Measurements from ENCODE around the gene DCST1.

The DCST1 gene

DNA sequence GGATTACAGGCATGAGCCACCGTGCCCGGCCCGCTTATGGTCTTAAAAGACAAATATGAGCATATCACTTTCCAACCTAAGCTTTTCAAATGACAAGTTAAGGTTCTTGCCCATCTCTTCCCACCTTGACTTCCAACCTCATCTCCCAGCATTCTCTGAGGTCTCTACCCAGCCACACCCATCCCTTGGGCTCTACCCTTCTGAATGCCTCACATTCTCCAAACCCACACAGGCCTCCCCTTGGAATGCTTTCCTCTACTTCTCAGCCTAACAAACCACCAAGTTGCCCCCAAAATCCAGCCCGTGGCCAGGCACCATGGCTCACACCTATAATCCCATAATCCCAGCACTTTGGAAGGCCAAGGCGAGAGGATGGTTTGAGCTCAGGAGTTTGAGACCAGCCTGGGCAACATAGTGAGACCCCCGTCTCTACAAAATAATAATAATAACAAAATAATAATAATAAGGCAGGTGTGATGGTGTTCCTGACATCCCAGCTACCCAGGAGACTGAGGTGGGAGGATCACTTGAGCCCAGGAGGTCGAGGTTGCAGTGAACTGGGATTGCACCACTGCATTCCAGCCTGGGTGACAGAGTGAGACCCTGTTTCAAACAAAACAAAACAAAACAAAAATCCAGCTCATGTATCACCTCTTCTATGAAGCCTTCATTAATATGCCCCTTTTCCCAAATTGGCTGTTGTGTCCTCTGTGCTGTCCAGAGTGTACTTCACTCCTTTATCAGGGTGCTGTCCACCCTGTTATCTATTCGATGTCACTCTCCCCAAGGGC, 11.3 kb upstream of the DCST1 start:
- no peak for TF ChIP-seq EP300 (IDR thresholded peaks at IDR 0.05; ENCODE audit: borderline replicate concordance)
- peak; percentile 33 for TF ChIP-seq TEAD4 (IDR thresholded peaks at IDR 0.05)

- TF ChIP-seq CEBPB (IDR thresholded peaks at IDR 0.05), result no peak
- no peak for TF ChIP-seq TEAD4 (IDR thresholded peaks at IDR 0.05)
- peak; percentile 42; the same call in 1 of the 2 replicates for TF ChIP-seq NFIC (IDR thresholded peaks at IDR 0.05)
- no peak for TF ChIP-seq ZBTB7A (IDR thresholded peaks at IDR 0.05; ENCODE audit: low read depth)
- TF ChIP-seq FOXM1 (IDR thresholded peaks at IDR 0.05; ENCODE audit: borderline replicate concordance, low read depth), result no peak
Measured at GRCh38 chr1:155022927-155023236, 10.7 kb upstream of the DCST1 start.

DNA sequence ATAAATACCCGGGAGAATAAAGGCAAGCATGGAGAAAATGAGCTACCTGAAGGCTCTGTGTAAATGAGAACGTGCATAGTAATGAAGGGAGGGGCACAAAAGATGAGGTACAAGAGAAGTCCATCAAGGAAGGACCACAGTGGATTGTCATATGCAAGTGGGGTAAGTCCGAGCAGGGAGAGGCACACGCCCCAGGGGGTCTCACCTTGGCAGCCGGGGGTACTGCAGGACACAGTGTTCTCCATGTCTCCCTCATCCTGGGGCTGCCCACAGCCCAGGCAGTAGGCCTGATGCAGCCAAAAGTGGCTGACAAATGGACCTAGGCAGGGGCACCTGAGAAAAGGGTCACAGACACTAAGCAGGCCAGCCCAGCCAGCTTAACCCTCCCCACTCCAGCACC, 10.0 kb upstream of the DCST1 start:
- TF ChIP-seq EGR1 (IDR thresholded peaks at IDR 0.05), result no peak
- no peak for TF ChIP-seq TEAD4 (IDR thresholded peaks at IDR 0.05)
- TF ChIP-seq NFIC (IDR thresholded peaks at IDR 0.05), result no peak
- TF ChIP-seq, protein P1, sequence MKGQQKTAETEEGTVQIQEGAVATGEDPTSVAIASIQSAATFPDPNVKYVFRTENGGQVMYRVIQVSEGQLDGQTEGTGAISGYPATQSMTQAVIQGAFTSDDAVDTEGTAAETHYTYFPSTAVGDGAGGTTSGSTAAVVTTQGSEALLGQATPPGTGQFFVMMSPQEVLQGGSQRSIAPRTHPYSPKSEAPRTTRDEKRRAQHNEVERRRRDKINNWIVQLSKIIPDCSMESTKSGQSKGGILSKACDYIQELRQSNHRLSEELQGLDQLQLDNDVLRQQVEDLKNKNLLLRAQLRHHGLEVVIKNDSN (IDR thresholded peaks at IDR 0.05), result no peak
- TF ChIP-seq TAF1 (IDR thresholded peaks at IDR 0.05; ENCODE audit: low read depth), result no peak
- no peak for TF ChIP-seq TCF12 (IDR thresholded peaks at IDR 0.05; ENCODE audit: low read depth)
- TF ChIP-seq CEBPB (IDR thresholded peaks at IDR 0.05), result no peak
- TF ChIP-seq ZBTB7A (IDR thresholded peaks at IDR 0.05; ENCODE audit: low read depth), result no peak
- TF ChIP-seq, protein P2, sequence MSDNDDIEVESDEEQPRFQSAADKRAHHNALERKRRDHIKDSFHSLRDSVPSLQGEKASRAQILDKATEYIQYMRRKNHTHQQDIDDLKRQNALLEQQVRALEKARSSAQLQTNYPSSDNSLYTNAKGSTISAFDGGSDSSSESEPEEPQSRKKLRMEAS (IDR thresholded peaks at IDR 0.05), result no peak
- no peak for TF ChIP-seq RAD21 (IDR thresholded peaks at IDR 0.05; ENCODE audit: low read depth)
- TF ChIP-seq EP300 (IDR thresholded peaks at IDR 0.05; ENCODE audit: borderline replicate concordance), result no peak
- TF ChIP-seq, protein P3, sequence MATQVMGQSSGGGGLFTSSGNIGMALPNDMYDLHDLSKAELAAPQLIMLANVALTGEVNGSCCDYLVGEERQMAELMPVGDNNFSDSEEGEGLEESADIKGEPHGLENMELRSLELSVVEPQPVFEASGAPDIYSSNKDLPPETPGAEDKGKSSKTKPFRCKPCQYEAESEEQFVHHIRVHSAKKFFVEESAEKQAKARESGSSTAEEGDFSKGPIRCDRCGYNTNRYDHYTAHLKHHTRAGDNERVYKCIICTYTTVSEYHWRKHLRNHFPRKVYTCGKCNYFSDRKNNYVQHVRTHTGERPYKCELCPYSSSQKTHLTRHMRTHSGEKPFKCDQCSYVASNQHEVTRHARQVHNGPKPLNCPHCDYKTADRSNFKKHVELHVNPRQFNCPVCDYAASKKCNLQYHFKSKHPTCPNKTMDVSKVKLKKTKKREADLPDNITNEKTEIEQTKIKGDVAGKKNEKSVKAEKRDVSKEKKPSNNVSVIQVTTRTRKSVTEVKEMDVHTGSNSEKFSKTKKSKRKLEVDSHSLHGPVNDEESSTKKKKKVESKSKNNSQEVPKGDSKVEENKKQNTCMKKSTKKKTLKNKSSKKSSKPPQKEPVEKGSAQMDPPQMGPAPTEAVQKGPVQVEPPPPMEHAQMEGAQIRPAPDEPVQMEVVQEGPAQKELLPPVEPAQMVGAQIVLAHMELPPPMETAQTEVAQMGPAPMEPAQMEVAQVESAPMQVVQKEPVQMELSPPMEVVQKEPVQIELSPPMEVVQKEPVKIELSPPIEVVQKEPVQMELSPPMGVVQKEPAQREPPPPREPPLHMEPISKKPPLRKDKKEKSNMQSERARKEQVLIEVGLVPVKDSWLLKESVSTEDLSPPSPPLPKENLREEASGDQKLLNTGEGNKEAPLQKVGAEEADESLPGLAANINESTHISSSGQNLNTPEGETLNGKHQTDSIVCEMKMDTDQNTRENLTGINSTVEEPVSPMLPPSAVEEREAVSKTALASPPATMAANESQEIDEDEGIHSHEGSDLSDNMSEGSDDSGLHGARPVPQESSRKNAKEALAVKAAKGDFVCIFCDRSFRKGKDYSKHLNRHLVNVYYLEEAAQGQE (IDR thresholded peaks at IDR 0.05; ENCODE audit: low read depth), result no peak
- no peak for TF ChIP-seq FOXM1 (IDR thresholded peaks at IDR 0.05; ENCODE audit: borderline replicate concordance, low read depth)

DNA sequence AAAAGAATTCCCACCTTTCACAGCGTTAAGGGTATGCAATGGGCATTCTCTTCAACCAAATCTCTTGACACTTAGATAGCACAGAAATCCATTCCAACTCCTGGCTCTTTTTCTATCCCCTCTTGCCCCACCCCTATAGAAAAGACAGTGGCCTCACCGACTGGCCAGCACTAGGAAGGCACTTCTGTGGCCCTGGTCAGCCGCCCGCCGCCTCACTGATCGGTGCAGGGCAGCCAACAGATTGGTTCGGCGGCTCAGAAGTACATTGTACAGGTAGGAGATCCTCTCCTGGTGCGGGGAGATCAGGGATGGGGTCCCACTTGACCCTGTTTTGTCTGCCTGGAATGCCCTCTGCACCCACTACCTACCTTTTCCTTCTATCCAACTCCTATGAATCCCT, 9.3 kb upstream of the DCST1 start:
- TF ChIP-seq TAF1 (IDR thresholded peaks at IDR 0.05; ENCODE audit: low read depth) (no peak), YY1 (IDR thresholded peaks at IDR 0.05; ENCODE audit: low read depth) (no peak), CEBPB (IDR thresholded peaks at IDR 0.05) (no peak), TCF12 (IDR thresholded peaks at IDR 0.05; ENCODE audit: low read depth) (no peak), FOXM1 (IDR thresholded peaks at IDR 0.05; ENCODE audit: borderline replicate concordance, low read depth) (no peak), EP300 (IDR thresholded peaks at IDR 0.05; ENCODE audit: borderline replicate concordance) (no peak), RAD21 (IDR thresholded peaks at IDR 0.05; ENCODE audit: low read depth) (no peak), ZBTB7A (IDR thresholded peaks at IDR 0.05; ENCODE audit: low read depth) (no peak)
- TF ChIP-seq, protein P1 (IDR thresholded peaks at IDR 0.05), result no peak

- TF ChIP-seq, protein P3 (IDR thresholded peaks at IDR 0.05; ENCODE audit: low read depth), result no peak
- TF ChIP-seq YY1 (IDR thresholded peaks at IDR 0.05; ENCODE audit: low read depth) (no peak), ZBTB7A (IDR thresholded peaks at IDR 0.05; ENCODE audit: low read depth) (no peak), EGR1 (IDR thresholded peaks at IDR 0.05) (no peak), RAD21 (IDR thresholded peaks at IDR 0.05; ENCODE audit: low read depth) (no peak), TCF12 (IDR thresholded peaks at IDR 0.05; ENCODE audit: low read depth) (no peak), EP300 (IDR thresholded peaks at IDR 0.05; ENCODE audit: borderline replicate concordance) (no peak), CREB1 (IDR thresholded peaks at IDR 0.05; ENCODE audit: low read depth) (no peak), CEBPB (IDR thresholded peaks at IDR 0.05) (no peak), TAF1 (IDR thresholded peaks at IDR 0.05; ENCODE audit: low read depth) (no peak), TEAD4 (IDR thresholded peaks at IDR 0.05) (no peak)
- TF ChIP-seq, protein P2 (IDR thresholded peaks at IDR 0.05), result no peak
Measured at GRCh38 chr1:155026154-155026553, 7.5 kb upstream of the DCST1 start.

GRCh38 chr1:155026588-155026987, 7.0 kb upstream of the DCST1 start:
- no peak for TF ChIP-seq NFIC (IDR thresholded peaks at IDR 0.05)
- no peak for TF ChIP-seq EP300 (IDR thresholded peaks at IDR 0.05; ENCODE audit: borderline replicate concordance)
- no peak for TF ChIP-seq FOXM1 (IDR thresholded peaks at IDR 0.05; ENCODE audit: borderline replicate concordance, low read depth)
- TF ChIP-seq, protein P2 (IDR thresholded peaks at IDR 0.05), result no peak
- TF ChIP-seq, protein P3 (IDR thresholded peaks at IDR 0.05; ENCODE audit: low read depth), result no peak
- TF ChIP-seq EGR1 (IDR thresholded peaks at IDR 0.05), result no peak
- TF ChIP-seq YY1 (IDR thresholded peaks at IDR 0.05; ENCODE audit: low read depth), result no peak
- no peak for TF ChIP-seq CEBPB (IDR thresholded peaks at IDR 0.05)
- TF ChIP-seq, protein P1 (IDR thresholded peaks at IDR 0.05), result no peak
- no peak for TF ChIP-seq RAD21 (IDR thresholded peaks at IDR 0.05; ENCODE audit: low read depth)
- no peak for TF ChIP-seq TCF12 (IDR thresholded peaks at IDR 0.05; ENCODE audit: low read depth)
- no peak for TF ChIP-seq TEAD4 (IDR thresholded peaks at IDR 0.05)
- no peak for TF ChIP-seq CREB1 (IDR thresholded peaks at IDR 0.05; ENCODE audit: low read depth)
- no peak for TF ChIP-seq ZBTB7A (IDR thresholded peaks at IDR 0.05; ENCODE audit: low read depth)
- TF ChIP-seq TAF1 (IDR thresholded peaks at IDR 0.05; ENCODE audit: low read depth), result no peak

Measured in Ishikawa (cell line).